Activated CD8-positive, alpha-beta T cell treated with anti-CD3 and anti-CD28 coated beads, Interleukin-2, amount 10 ng/mL, durations not matched to agents 7 days and 5 days (primary cell): ENCODE measurements around the gene C12orf50. TPM values are rescaled to one million over a fixed set of nuclear protein-coding genes. Genes with fewer than 3 reads are reported as not detected.
"Not testable (repeated sequence)": the region's sequence is repeated elsewhere in the genome, so short reads cannot be mapped to it uniquely, and the experiment has no call there.

Experiments used
- ATAC-seq: fragments of 150-1000 bp; cut with Tn5 transposase; one replicate; pipeline ENCODE4 v1.10.0; 2021; ENCODE audit warnings: moderate library complexity
- CTCF ChIA-PET: fragments of 350-600 bp; sonication (Branson Sonifier 250); formaldehyde crosslinking; loops from one replicate; lab custom pipeline; 2021; ENCODE audit warnings: antibody characterized with exemption; lab: Charles Lee
- POLR2A ChIA-PET: fragments of 350-600 bp; sonication (Branson Sonifier 250); formaldehyde crosslinking; loops from one replicate; lab custom pipeline; 2021; ENCODE audit warnings: antibody characterized with exemption; lab: Charles Lee
- DNase-seq: peaks from one replicate; pipeline ENCODE4 v3.0.0-alpha.2; 2020
- H3K27ac Mint-ChIP-seq: one replicate; pipeline ENCODE4 v1.8.0; 2021; ENCODE audit warnings: mild to moderate bottlenecking, mixed read lengths
- H3K27me3 Mint-ChIP-seq: one replicate; pipeline ENCODE4 v1.8.0; 2021; ENCODE audit warnings: low read depth, mixed read lengths
- H3K36me3 Mint-ChIP-seq: one replicate; pipeline ENCODE4 v1.8.0; 2021; ENCODE audit warnings: low read depth, mixed read lengths
- H3K4me1 Mint-ChIP-seq: one replicate; pipeline ENCODE4 v1.8.0; 2021; ENCODE audit warnings: low read depth, mixed read lengths
- H3K4me3 Mint-ChIP-seq: one replicate; pipeline ENCODE4 v1.8.0; 2021; ENCODE audit warnings: mild to moderate bottlenecking, mixed read lengths
- H3K9me3 Mint-ChIP-seq: one replicate; pipeline ENCODE4 v1.8.0; 2022; ENCODE audit warnings: mixed read lengths; ENCODE audit not compliant: insufficient read depth
- total RNA-seq, 2 experiments: library from RNA; stranded (reverse); gene quantifications; one replicate each; pipeline ENCODE4 v1.2.3, GENCODE V29; 2021

C12orf50 gene
- total RNA-seq, 2 experiments from 2014 or later: 0.11 TPM; not detected in 1

- CTCF ChIA-PET: no interaction called here
- H3K27ac Mint-ChIP-seq: no peak overlapping the region
- H3K36me3 Mint-ChIP-seq: no peaks in the 10 kb centered on the region
- H3K4me3 Mint-ChIP-seq: no peak overlapping the region
- no peak for ATAC-seq
- no peaks in the 10 kb centered on the region for H3K9me3 Mint-ChIP-seq
- H3K27me3 Mint-ChIP-seq: no peaks in the 10 kb centered on the region
- no peak for DNase-seq
- POLR2A ChIA-PET: no interaction called here
- no peaks in the 10 kb centered on the region for H3K4me1 Mint-ChIP-seq
Observed at GRCh38 chr12:87982208-87982607, 47.0 kb downstream of the C12orf50 start.

GRCh38 chr12:87981495-87981894, 47.7 kb downstream of the C12orf50 start:
- H3K27ac Mint-ChIP-seq: no peak overlapping the region
- no peaks in the 10 kb centered on the region for H3K9me3 Mint-ChIP-seq
- ChIA-PET POLR2A (no interaction called here), CTCF (no interaction called here)
- no peak overlapping the region for H3K4me3 Mint-ChIP-seq
- DNase-seq: no peak
- no peaks in the 10 kb centered on the region for H3K36me3 Mint-ChIP-seq
- H3K4me1 Mint-ChIP-seq: no peaks in the 10 kb centered on the region
- H3K27me3 Mint-ChIP-seq: no peaks in the 10 kb centered on the region
- ATAC-seq: no peak

GRCh38 chr12:87975879-87976278, 53.3 kb downstream of the C12orf50 start:
- Mint-ChIP-seq H3K4me1 (no peaks in the 10 kb centered on the region), H3K9me3 (no peaks in the 10 kb centered on the region), H3K36me3 (no peaks in the 10 kb centered on the region), H3K4me3 (no peak overlapping the region), H3K27me3 (no peaks in the 10 kb centered on the region), H3K27ac (no peak overlapping the region)
- ATAC-seq: no peak
- CTCF ChIA-PET: no interaction called here
- DNase-seq: no peak
- POLR2A ChIA-PET: no interaction called here

- H3K27me3 Mint-ChIP-seq: no peaks in the 10 kb centered on the region
- no peak overlapping the region for H3K27ac Mint-ChIP-seq
- ATAC-seq (no peak), DNase-seq (no peak)
- H3K4me1 Mint-ChIP-seq: no peaks in the 10 kb centered on the region
- H3K4me3 Mint-ChIP-seq: no peak overlapping the region
- H3K36me3 Mint-ChIP-seq: no peaks in the 10 kb centered on the region
- ChIA-PET POLR2A (no interaction called here), CTCF (no interaction called here)
- no peaks in the 10 kb centered on the region for H3K9me3 Mint-ChIP-seq
Observed at GRCh38 chr12:87967871-87968270, 61.3 kb downstream of the C12orf50 start.

- H3K4me3 Mint-ChIP-seq: no peak overlapping the region
- POLR2A ChIA-PET: no interaction called here
- H3K27ac Mint-ChIP-seq: no peak overlapping the region
- no peaks in the 10 kb centered on the region for H3K36me3 Mint-ChIP-seq
- no peaks in the 10 kb centered on the region for H3K4me1 Mint-ChIP-seq
- CTCF ChIA-PET: no interaction called here
- ATAC-seq: no peak
- H3K27me3 Mint-ChIP-seq: peaks cover 2% of the 10 kb centered on the region
- no peak for DNase-seq
- no peaks in the 10 kb centered on the region for H3K9me3 Mint-ChIP-seq
Observed at GRCh38 chr12:87960566-87960965, 68.6 kb downstream of the C12orf50 start.

- CTCF ChIA-PET, H3K27me3 Mint-ChIP-seq, ATAC-seq, DNase-seq, POLR2A ChIA-PET, H3K36me3 Mint-ChIP-seq, H3K4me3 Mint-ChIP-seq, H3K27ac Mint-ChIP-seq, H3K9me3 Mint-ChIP-seq, H3K4me1 Mint-ChIP-seq: not testable (repeated sequence)
Observed at GRCh38 chr12:87954028-87954427, 75.2 kb downstream of the C12orf50 start.

- ATAC-seq: no peak
- DNase-seq: no peak
- Mint-ChIP-seq H3K36me3 (no peaks in the 10 kb centered on the region), H3K9me3 (no peaks in the 10 kb centered on the region), H3K27me3 (no peaks in the 10 kb centered on the region), H3K27ac (no peak overlapping the region), H3K4me3 (no peak overlapping the region), H3K4me1 (no peaks in the 10 kb centered on the region)
- ChIA-PET POLR2A (no interaction called here), CTCF (no interaction called here)
Observed at GRCh38 chr12:87953256-87953860, 75.8 kb downstream of the C12orf50 start.

GRCh38 chr12:87952850-87953249, 76.4 kb downstream of the C12orf50 start:
- no peaks in the 10 kb centered on the region for H3K9me3 Mint-ChIP-seq
- no peak for ATAC-seq
- CTCF ChIA-PET: no interaction called here

GRCh38 chr12:87952223-87952622, 77.0 kb downstream of the C12orf50 start:
- H3K4me1 Mint-ChIP-seq: no peaks in the 10 kb centered on the region
- no peaks in the 10 kb centered on the region for H3K27me3 Mint-ChIP-seq
- ChIA-PET CTCF (no interaction called here), POLR2A (no interaction called here)
- no peak overlapping the region for H3K27ac Mint-ChIP-seq
- H3K4me3 Mint-ChIP-seq: no peak overlapping the region
- H3K9me3 Mint-ChIP-seq: no peaks in the 10 kb centered on the region
- no peak for DNase-seq
- ATAC-seq: no peak
- H3K36me3 Mint-ChIP-seq: no peaks in the 10 kb centered on the region

More at GRCh38 chr12:87952850-87953249, 76.4 kb downstream of the C12orf50 start:
- H3K27ac Mint-ChIP-seq: no peak overlapping the region
- H3K36me3 Mint-ChIP-seq: no peaks in the 10 kb centered on the region
- H3K27me3 Mint-ChIP-seq: no peaks in the 10 kb centered on the region
- H3K4me3 Mint-ChIP-seq: no peak overlapping the region
- no peak for DNase-seq
- POLR2A ChIA-PET: no interaction called here
- H3K4me1 Mint-ChIP-seq: no peaks in the 10 kb centered on the region

- H3K27me3 Mint-ChIP-seq: no peaks in the 10 kb centered on the region
- no peak overlapping the region for H3K4me3 Mint-ChIP-seq
- no peaks in the 10 kb centered on the region for H3K4me1 Mint-ChIP-seq
- ATAC-seq (no peak), DNase-seq (no peak)
- no peak overlapping the region for H3K27ac Mint-ChIP-seq
- ChIA-PET POLR2A (no interaction called here), CTCF (no interaction called here)
- no peaks in the 10 kb centered on the region for H3K36me3 Mint-ChIP-seq
- peaks cover 3% of the 10 kb centered on the region for H3K9me3 Mint-ChIP-seq
Observed at GRCh38 chr12:87943762-87944161, 85.4 kb downstream of the C12orf50 start.

GRCh38 chr12:87943023-87943422, 86.2 kb downstream of the C12orf50 start:
- H3K4me3 Mint-ChIP-seq: no peak overlapping the region
- no peaks in the 10 kb centered on the region for H3K4me1 Mint-ChIP-seq
- POLR2A ChIA-PET: no interaction called here
- no peaks in the 10 kb centered on the region for H3K36me3 Mint-ChIP-seq
- CTCF ChIA-PET: no interaction called here
- H3K9me3 Mint-ChIP-seq: peaks cover 3% of the 10 kb centered on the region
- H3K27me3 Mint-ChIP-seq: no peaks in the 10 kb centered on the region
- no peak overlapping the region for H3K27ac Mint-ChIP-seq
- no peak for ATAC-seq
- DNase-seq: no peak

GRCh38 chr12:87939182-87939581, 90.0 kb downstream of the C12orf50 start:
- H3K36me3 Mint-ChIP-seq: no peaks in the 10 kb centered on the region
- POLR2A ChIA-PET: no interaction called here

GRCh38 chr12:87935216-87935615, 94.0 kb downstream of the C12orf50 start:
- DNase-seq (no peak), ATAC-seq (no peak)
- Mint-ChIP-seq H3K4me3 (no peak overlapping the region), H3K36me3 (no peaks in the 10 kb centered on the region), H3K27ac (no peak overlapping the region), H3K27me3 (no peaks in the 10 kb centered on the region), H3K9me3 (no peaks in the 10 kb centered on the region), H3K4me1 (no peaks in the 10 kb centered on the region)
- POLR2A ChIA-PET: no interaction called here
- CTCF ChIA-PET: no interaction called here

More at GRCh38 chr12:87939182-87939581, 90.0 kb downstream of the C12orf50 start:
- CTCF ChIA-PET: no interaction called here
- ATAC-seq (no peak), DNase-seq (no peak)
- Mint-ChIP-seq H3K27me3 (no peaks in the 10 kb centered on the region), H3K4me3 (no peak overlapping the region), H3K27ac (no peak overlapping the region), H3K4me1 (no peaks in the 10 kb centered on the region), H3K9me3 (no peaks in the 10 kb centered on the region)
